Measurements from ENCODE around the gene NXT1.

NXT1 gene

GRCh38 chr20:23369072-23369823, 18.7 kb downstream of the NXT1 start:
- no peak for DNase-seq (ENCODE audit: low read depth)
- H3K4me3 ChIP-seq (ENCODE audit: low read depth, low read length): no peak overlapping the region
- no peak for TF ChIP-seq CTCF (IDR thresholded peaks at IDR 0.05; ENCODE audit: low read depth, low read length, missing control alignments)

DNA sequence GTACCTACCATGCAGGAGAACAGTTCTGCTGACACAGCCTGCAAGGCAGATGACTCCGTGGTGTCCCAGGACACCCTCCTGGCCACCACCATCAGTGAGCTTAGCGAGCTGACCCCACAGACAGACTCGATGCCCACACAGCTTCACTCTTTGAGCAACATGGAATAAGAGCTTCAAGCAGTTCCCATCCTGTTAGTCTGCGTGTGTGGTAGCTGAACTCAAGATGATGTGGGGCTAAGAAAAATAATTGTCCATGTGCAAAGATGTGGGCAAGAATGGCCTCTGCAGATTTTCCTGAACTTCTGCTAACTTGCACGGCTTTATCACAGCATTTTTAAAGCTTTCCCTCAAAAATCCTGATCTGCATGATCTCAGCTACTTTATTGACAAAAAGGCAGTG, 19.7 kb downstream of the NXT1 start:
- no peak for TF ChIP-seq CTCF (IDR thresholded peaks at IDR 0.05; ENCODE audit: low read depth, low read length, missing control alignments)
- no peak overlapping the region for H3K4me3 ChIP-seq (ENCODE audit: low read depth, low read length)
- DNase-seq (ENCODE audit: low read depth): no peak

DNA sequence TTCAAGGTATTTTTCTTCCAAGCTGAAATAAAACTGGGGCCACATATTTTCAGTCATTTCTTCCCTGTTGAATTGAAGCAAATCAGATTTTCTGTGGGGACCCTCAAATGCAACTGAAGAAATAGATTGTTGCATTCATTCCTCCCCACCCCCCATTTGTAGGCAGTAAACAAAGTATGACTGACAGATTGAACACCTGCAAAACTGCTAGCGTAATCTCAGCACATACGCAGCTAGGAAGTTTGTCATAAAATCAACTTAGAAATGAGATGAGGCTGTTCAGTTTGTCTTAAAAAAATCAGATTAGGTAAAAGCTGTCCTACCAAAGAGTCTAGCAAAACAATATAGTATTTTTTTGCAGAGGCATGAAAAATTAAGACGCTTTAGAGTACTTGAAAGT, 20.3 kb downstream of the NXT1 start:
- TF ChIP-seq CTCF (IDR thresholded peaks at IDR 0.05; ENCODE audit: low read depth, low read length, missing control alignments): no peak
- no peak overlapping the region for H3K4me3 ChIP-seq (ENCODE audit: low read depth, low read length)
- no peak for DNase-seq (ENCODE audit: low read depth)

DNA sequence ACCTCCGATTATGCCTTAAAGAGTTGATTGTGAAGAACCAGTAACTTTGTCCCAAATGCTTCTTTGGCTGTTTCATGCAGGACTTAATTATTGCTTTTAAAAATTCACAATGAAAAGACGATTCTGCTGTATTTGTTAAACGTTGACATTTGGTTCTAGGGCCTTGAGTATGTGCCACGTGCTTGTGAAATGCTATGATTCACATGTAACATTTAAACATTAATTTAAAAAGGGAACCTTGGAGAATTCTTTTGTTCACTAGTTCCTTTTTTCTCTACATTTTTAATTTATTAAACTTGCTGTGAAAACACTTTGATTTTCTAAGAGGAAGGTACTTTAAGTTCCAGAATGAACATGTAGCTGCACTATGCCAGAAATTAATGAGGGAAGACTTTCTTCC, 20.9 kb downstream of the NXT1 start:
- H3K4me3 ChIP-seq (ENCODE audit: low read depth, low read length): no peak overlapping the region
- no peak for TF ChIP-seq CTCF (IDR thresholded peaks at IDR 0.05; ENCODE audit: low read depth, low read length, missing control alignments)
- DNase-seq (ENCODE audit: low read depth): no peak

GRCh38 chr20:23374441-23374840, 23.9 kb downstream of the NXT1 start:
- H3K4me3 ChIP-seq (ENCODE audit: low read depth, low read length): no peak overlapping the region
- TF ChIP-seq CTCF (IDR thresholded peaks at IDR 0.05; ENCODE audit: low read depth, low read length, missing control alignments): no peak
- no peak for DNase-seq (ENCODE audit: low read depth)

DNA sequence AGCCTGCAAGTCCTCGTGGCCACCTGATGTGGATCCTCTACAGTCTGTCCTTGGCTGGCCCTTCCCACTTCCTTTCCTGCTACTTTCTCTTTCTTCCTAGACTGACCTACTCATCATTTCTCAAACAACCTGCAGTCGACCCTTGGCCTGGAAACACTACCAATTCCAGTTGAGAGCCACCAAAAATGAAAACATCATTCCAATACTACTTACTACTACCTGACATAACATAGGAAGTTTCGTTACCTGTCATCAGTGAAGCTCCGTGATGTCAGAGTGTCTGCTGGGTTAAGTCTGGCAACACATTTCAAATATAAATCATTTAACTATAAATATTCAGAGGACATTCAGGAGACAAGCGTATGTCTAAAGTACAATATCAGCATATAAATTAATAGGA, 25.2 kb downstream of the NXT1 start:
- DNase-seq (ENCODE audit: low read depth): no peak
- TF ChIP-seq CTCF (IDR thresholded peaks at IDR 0.05; ENCODE audit: low read depth, low read length, missing control alignments): no peak
- H3K4me3 ChIP-seq (ENCODE audit: low read depth, low read length): no peak overlapping the region

DNA sequence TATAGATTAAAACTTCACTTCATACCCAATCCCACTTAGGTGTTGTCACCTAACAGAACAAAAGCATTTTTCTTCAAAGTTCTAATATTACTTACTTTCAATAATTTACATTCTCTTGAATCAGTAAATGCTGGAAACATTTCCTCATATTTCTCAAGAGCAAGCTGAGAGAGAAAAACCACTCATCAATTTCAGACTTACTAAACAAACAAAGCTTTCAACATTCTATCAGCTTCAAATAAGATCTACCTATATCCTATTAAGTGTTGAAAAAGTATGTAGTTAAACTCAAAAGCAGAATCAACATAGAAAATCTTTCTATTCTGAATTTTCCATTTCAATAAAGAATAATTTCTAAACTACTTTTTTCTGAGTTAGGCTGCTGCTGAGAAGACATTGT, 29.2 kb downstream of the NXT1 start:
- no peak for TF ChIP-seq CTCF (IDR thresholded peaks at IDR 0.05; ENCODE audit: low read depth, low read length, missing control alignments)
- no peak for DNase-seq (ENCODE audit: low read depth)
- H3K4me3 ChIP-seq (ENCODE audit: low read depth, low read length): no peak overlapping the region

Measured in GM12864 (cell line).